ENCODE results near the gene C6orf89. TPM values are rescaled to one million over a fixed set of nuclear protein-coding genes. Genes with fewer than 3 reads are reported as not detected.

The C6orf89 gene
- polyA plus RNA-seq, 1 experiment = 59.7 TPM

GRCh38 chr6:36976509-36976908 lies 90.8 kb downstream of the C6orf89 start:
- H3K4me3 ChIP-seq (ENCODE audit: low read depth, low read length) = no peak overlapping the region
- POLR2A ChIA-PET = no interaction called here
- CTCF ChIA-PET = interaction anchor here (3.3 kb wide), 1 partner anchor 91 kb away, joined by 13 read pairs; the partner anchor contains the start of gene C6orf89

GRCh38 chr6:36976931-36977330 lies 91.2 kb downstream of the C6orf89 start:
- POLR2A ChIA-PET = no interaction called here

More at GRCh38 chr6:36976509-36976908, 90.8 kb downstream of the C6orf89 start:
- no peaks in the 10 kb centered on the region; the same call in 1 of the 2 replicates for H3K9me3 ChIP-seq (ENCODE audit: control insufficient read depth, insufficient read depth, low read length)
- no peaks in the 10 kb centered on the region for H3K27me3 ChIP-seq (ENCODE audit: control insufficient read depth, insufficient read depth, low read length)
- no peak for TF ChIP-seq CTCF (IDR thresholded peaks at IDR 0.05; ENCODE audit: low read depth, low read length)
- no peak overlapping the region for H3K27ac ChIP-seq (ENCODE audit: low read depth, low read length)
- no peak for DNase-seq (ENCODE audit: low read depth, low spot score)

GRCh38 chr6:36977470-36977941 lies 91.8 kb downstream of the C6orf89 start:
- Histone ChIP-seq H3K27ac (ENCODE audit: low read depth, low read length) (no peak overlapping the region), H3K4me3 (ENCODE audit: low read depth, low read length) (no peak overlapping the region), H3K27me3 (ENCODE audit: control insufficient read depth, insufficient read depth, low read length) (no peaks in the 10 kb centered on the region), H3K9me3 (ENCODE audit: control insufficient read depth, insufficient read depth, low read length) (no peaks in the 10 kb centered on the region; the same call in 1 of the 2 replicates)
- POLR2A ChIA-PET = no interaction called here
- CTCF ChIA-PET = interaction anchor here (1.2 to 3.3 kb wide), 3 partner anchors 40 to 102 kb away, joined by 5 to 13 read pairs (median 6); partner anchors contain the start of genes C6orf89 and PPIL1
- DNase-seq (ENCODE audit: low read depth, low spot score) = no peak
- TF ChIP-seq CTCF (IDR thresholded peaks at IDR 0.05; ENCODE audit: low read depth, low read length) = peak; percentile 42

More at GRCh38 chr6:36976931-36977330, 91.2 kb downstream of the C6orf89 start:
- H3K9me3 ChIP-seq (ENCODE audit: control insufficient read depth, insufficient read depth, low read length) = no peaks in the 10 kb centered on the region; the same call in 1 of the 2 replicates
- no peak overlapping the region for H3K27ac ChIP-seq (ENCODE audit: low read depth, low read length)
- CTCF ChIA-PET = interaction anchor here (1.2 to 3.3 kb wide), 3 partner anchors 41 to 102 kb away, joined by 5 to 13 read pairs (median 6); partner anchors contain the start of genes C6orf89 and PPIL1
- no peak overlapping the region for H3K4me3 ChIP-seq (ENCODE audit: low read depth, low read length)
- DNase-seq (ENCODE audit: low read depth, low spot score) = no peak
- no peak for TF ChIP-seq CTCF (IDR thresholded peaks at IDR 0.05; ENCODE audit: low read depth, low read length)
- H3K27me3 ChIP-seq (ENCODE audit: control insufficient read depth, insufficient read depth, low read length) = no peaks in the 10 kb centered on the region

Other genes with a start within 250 kb of the C6orf89 start
- 722 and 830 TPM in 2 replicates for gene CDKN1A, start 207.2 kb upstream of the C6orf89 start, polyA plus RNA-seq (2011; rRNA removed)
- not detected in 2 replicates for gene RAB44, start 188.1 kb upstream of the C6orf89 start, polyA plus RNA-seq (2011; rRNA removed)
- gene CPNE5, start 46.5 kb upstream of the C6orf89 start, polyA plus RNA-seq (2011; rRNA removed) = 0.06 and 0.10 TPM in 2 replicates
- gene PPIL1, start 11.1 kb upstream of the C6orf89 start, polyA plus RNA-seq (2011; rRNA removed) = 34.4 and 40.7 TPM in 2 replicates
- 0.05 and 0.11 TPM in 2 replicates for gene PI16, start 68.8 kb downstream of the C6orf89 start, polyA plus RNA-seq (2011; rRNA removed)
- gene MTCH1, start 100.2 kb downstream of the C6orf89 start, polyA plus RNA-seq (2011; rRNA removed) = 149 and 160 TPM in 2 replicates
- not detected in 2 replicates for gene FGD2, start 119.7 kb downstream of the C6orf89 start, polyA plus RNA-seq (2011; rRNA removed)

Measured in AG04450 (cell line).